SH-SY5Y (cell line): ENCODE results near the gene POU2F2.

ENCODE experiments used
- GATA2 ChIP-seq: IDR thresholded peaks from 2 replicates; pipeline ENCODE4 v1.6.1; 2011; ENCODE audit warnings: mild to moderate bottlenecking, low read depth, low read length
- GATA3 ChIP-seq: IDR thresholded peaks from 2 replicates; pipeline ENCODE4 v1.6.1; 2011; ENCODE audit warnings: low read depth, mild to moderate bottlenecking, low read length, moderate library complexity

DNA sequence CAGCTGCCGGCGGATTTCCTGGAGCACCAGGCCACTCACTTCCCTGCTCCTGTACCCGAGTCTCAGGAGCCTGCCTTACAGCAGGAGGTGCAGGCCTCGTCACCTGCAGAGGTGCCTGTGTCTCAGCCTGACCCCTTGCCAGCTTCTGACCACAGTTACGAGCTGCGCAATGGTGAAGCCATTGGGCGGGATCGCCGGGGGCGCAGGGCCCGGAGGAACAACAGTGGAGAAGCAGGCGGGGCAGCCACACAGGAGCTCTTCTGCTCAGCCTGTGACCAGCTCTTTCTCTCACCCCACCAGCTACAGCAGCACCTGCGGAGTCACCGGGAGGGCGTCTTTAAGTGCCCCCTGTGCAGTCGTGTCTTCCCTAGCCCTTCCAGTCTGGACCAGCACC, 53.0 kb downstream of the POU2F2 start:
- TF ChIP-seq GATA3 (no peak), GATA2 (no peak)
